GM12875 (cell line): ENCODE data around the gene CARS1.

Experiments used
- H3K4me3 ChIP-seq: one replicate; pipeline ENCODE4 v1.5.1; 2011; ENCODE audit warnings: low read depth, low read length, control low read depth
- CTCF ChIP-seq: IDR thresholded peaks from 2 replicates; pipeline ENCODE4 v1.5.1; 2011; ENCODE audit warnings: low read depth, mild to moderate bottlenecking, control low read depth, inconsistent platforms, low read length, moderate library complexity, borderline replicate concordance; ENCODE audit not compliant: insufficient read depth

Gene CARS1

GRCh38 chr11:2989006-2989405 lies 68.2 kb downstream of the CARS1 start:
- no peak for TF ChIP-seq CTCF
- H3K4me3 ChIP-seq, result no peak overlapping the region

DNA sequence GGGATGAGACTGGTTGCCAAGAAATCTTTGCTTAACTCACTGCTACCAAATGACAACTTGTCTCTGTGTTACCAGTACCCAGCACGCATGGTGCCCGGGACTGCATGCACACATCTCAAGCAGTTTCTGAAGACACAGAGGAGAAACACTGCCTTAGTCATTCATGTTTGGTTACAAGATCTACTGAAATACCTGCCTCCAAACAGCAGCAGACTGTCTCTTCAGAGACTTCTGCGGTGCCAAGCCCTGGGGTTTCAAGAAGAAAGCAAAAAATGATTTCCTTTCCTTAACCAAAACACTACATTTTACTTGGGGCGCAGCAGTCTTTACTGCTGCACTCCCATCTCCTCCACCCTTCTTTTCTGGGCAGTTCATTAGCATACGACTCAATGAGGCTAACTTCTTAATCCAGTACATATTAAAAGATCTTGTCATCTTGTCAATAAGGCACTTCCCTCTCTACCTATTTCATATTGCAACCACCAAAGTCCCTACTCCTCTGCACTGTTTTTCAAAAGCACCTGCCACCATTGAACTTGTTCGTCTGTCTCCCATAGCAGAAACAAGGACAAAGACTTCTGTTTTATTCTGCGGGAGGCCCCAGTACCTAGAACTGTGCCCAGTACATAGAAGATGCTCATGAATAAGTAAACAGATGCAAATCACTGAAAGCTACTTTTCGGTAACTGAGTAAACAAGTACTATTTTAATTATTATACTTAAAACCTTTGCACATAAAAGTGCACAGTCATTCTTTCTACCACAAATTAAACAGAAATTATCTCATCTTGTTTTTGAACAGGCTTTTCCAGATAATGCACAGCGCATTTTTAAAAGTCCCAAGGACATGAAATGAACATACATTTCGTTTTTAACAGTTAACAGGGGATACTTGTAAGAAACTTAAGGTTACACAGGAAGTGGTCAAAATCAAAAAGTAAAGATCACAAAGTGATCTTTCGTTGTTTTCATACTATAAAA lies 69.1 kb downstream of the CARS1 start:
- H3K4me3 ChIP-seq, result no peak overlapping the region
- TF ChIP-seq CTCF, result no peak

DNA sequence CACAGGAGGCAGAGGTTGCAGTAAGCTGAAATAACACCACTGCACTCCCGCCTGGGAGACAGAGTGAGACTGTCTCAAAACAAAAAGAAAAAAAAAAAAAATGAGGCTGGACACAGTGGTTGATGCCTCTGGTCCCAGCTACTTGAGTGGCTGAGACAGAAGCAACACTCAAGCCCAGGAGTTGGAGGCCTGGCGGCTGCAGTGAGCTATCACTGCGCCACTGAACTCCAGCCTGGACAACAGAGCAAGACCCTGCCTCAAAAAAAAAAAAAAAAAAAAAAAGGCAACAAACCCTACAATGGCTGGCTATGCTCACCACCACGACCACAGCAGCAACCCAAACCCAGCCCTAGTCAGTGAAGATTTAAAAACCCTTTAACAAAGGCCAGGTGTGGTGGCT lies 73.3 kb downstream of the CARS1 start:
- no peak overlapping the region for H3K4me3 ChIP-seq
- TF ChIP-seq CTCF, result no peak

- no peak overlapping the region for H3K4me3 ChIP-seq
- no peak for TF ChIP-seq CTCF
These were observed 75.0 kb downstream of the CARS1 start for GRCh38 chr11:2982214-2982613.

DNA sequence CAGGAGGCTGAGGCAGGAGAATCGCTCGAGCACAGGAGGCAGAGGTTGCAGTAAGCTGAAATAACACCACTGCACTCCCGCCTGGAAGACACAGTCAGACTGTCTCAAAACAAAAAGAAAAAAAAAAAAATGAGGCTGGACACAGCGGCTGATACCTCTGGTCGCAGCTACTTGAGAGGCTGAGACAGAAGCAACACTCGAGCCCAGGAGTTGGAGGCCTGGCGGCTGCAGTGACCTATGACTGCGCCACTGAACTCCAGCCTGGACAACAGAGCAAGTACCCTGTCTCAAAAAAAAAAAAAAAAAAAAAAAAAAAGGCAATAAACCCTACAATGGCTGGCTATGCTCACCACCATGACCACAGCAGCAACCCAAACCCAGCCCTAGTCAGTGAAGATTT lies 76.1 kb downstream of the CARS1 start:
- no peak for TF ChIP-seq CTCF
- H3K4me3 ChIP-seq, result no peak overlapping the region

DNA sequence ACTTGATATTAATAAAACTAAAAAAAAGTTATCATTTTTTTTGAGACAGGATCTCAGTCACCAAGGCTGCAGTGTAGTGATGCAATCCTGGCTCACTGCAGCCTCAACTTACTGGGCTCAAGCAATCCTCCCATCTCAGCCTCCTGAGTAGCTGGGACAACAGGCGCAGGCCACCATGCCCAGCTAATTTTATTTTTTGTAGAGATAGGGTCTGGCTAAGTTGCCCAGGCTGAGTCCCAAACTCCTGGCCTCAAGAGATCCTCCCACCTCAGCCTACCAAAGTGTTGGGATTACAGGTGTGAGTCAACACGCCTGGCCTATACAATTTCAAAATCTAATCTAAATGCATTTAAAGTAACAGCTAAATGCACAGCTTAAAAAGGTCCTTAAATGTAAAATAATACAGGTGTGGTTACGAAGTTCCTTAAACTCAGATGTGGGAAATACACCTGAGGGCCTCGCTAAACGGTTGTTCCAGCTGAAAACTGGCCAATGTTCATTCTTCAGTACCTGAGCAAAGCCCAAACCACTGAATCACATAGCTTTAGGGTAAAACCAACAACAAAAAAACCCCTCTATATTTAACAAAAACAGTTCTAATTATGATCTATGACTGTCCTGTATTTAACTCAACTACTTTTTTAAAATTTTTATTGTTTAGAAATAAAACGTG lies 76.9 kb downstream of the CARS1 start:
- no peak for TF ChIP-seq CTCF
- H3K4me3 ChIP-seq, result no peak overlapping the region

- no peak overlapping the region for H3K4me3 ChIP-seq
- no peak for TF ChIP-seq CTCF
These were observed 80.1 kb downstream of the CARS1 start for GRCh38 chr11:2977113-2977512.
